GM12892 (cell line): ENCODE data around the gene COG2.

ENCODE experiments used
- POLR2A ChIP-seq: IDR thresholded peaks from 2 replicates; pipeline ENCODE4 v1.6.1; 2011; ENCODE audit warnings: low read depth, low read length, control low read depth
- POLR2AphosphoS5 ChIP-seq: IDR thresholded peaks from 2 replicates; pipeline ENCODE4 v1.6.1; 2011; ENCODE audit warnings: low read depth, low read length, control low read depth

GRCh38 chr1:230696722-230697437 lies 54.6 kb downstream of the COG2 start:
- TF ChIP-seq POLR2A: no peak
- TF ChIP-seq POLR2AphosphoS5: no peak
